Stimulated activated CD8-positive, alpha-beta memory T cell treated with anti-CD3 and anti-CD28 coated beads, Interleukin-4, amount 100 ng/mL, for 48 hours (primary cell): ENCODE measurements around the gene RAB30.

Experiments used
- DNase-seq: peaks from one replicate; pipeline ENCODE4 v3.0.0-alpha.2; 2020

Gene RAB30

GRCh38 chr11:83071567-83072349 is at the start of gene RAB30:
TSS of gene RAB30 (minus strand) at chr11:83071897. CDS start at chr11:82997316, 74,581 bp downstream.
- DNase-seq: peak; percentile 92

- no peak for DNase-seq
Measured at GRCh38 chr11:83120327-83120726, 48.6 kb upstream of the RAB30 start.

GRCh38 chr11:83119216-83119615 is 47.5 kb upstream of the RAB30 start:
- no peak for DNase-seq

- no peak for DNase-seq
Measured at GRCh38 chr11:83118814-83119213, 47.1 kb upstream of the RAB30 start.

GRCh38 chr11:83116015-83116641 is 44.4 kb upstream of the RAB30 start:
- DNase-seq: no peak

- no peak for DNase-seq
Measured at GRCh38 chr11:83115551-83115950, 43.9 kb upstream of the RAB30 start.

- DNase-seq: no peak
Measured at GRCh38 chr11:83115026-83115425, 43.3 kb upstream of the RAB30 start.

- no peak for DNase-seq
Measured at GRCh38 chr11:83112886-83113285, 41.2 kb upstream of the RAB30 start.

GRCh38 chr11:83105168-83105567 is 33.5 kb upstream of the RAB30 start:
- DNase-seq: no peak

GRCh38 chr11:83102834-83103233 is 31.1 kb upstream of the RAB30 start:
- no peak for DNase-seq

GRCh38 chr11:83097429-83098075 is 25.9 kb upstream of the RAB30 start:
- no peak for DNase-seq

GRCh38 chr11:83093634-83094033 is 21.9 kb upstream of the RAB30 start:
- DNase-seq: no peak

- no peak for DNase-seq
Measured at GRCh38 chr11:83092488-83093384, 21.0 kb upstream of the RAB30 start.

GRCh38 chr11:83088965-83089364 is 17.3 kb upstream of the RAB30 start:
- no peak for DNase-seq

- DNase-seq: no peak
Measured at GRCh38 chr11:83087035-83087434, 15.3 kb upstream of the RAB30 start.

GRCh38 chr11:83079820-83080219 is 8.1 kb upstream of the RAB30 start:
- DNase-seq: no peak

GRCh38 chr11:83078269-83078668 is 6.6 kb upstream of the RAB30 start:
- no peak for DNase-seq

GRCh38 chr11:83073884-83074283 is 2.2 kb upstream of the RAB30 start:
- no peak for DNase-seq

GRCh38 chr11:83073258-83073657 is 1.6 kb upstream of the RAB30 start:
- no peak for DNase-seq

- no peak for DNase-seq
Measured at GRCh38 chr11:83072350-83073242, 899 bp upstream of the RAB30 start.

GRCh38 chr11:83070731-83071566 is 748 bp downstream of the RAB30 start:
- DNase-seq: peak; percentile 49
